Muscle of arm (tissue), 12 donors: Measurements from ENCODE around the gene RFX1. TPM values are rescaled to one million over a fixed set of nuclear protein-coding genes. Genes with fewer than 3 reads are reported as not detected.

Source experiments
- polyA plus RNA-seq, 12 donors: library from polyadenylated mRNA; unstranded; fragments of 120-200 nt; gene quantifications; one replicate each; pipeline ENCODE4 v1.2.1, GENCODE V29; 2013; ENCODE audit not compliant: insufficient read length in 12 of 12

The RFX1 gene
- polyA plus RNA-seq, 12 donors: 3.7 to 11.1 (median 5.2) TPM; not detected in 1

Other genes with a start within 250 kb of the RFX1 start
- gene MRI1, start 241.8 kb downstream of the RFX1 start, polyA plus RNA-seq: 10 to 100 TPM in 11 of 12 donors, not detected in 1; 10.1 to 32.8 (median 16.4) TPM
- 100 to 1,000 TPM in 8 of 12 donors, 10 to 100 TPM in 3, not detected in 1; 81.0 to 188 (median 105) TPM for gene C19orf53, start 231.9 kb downstream of the RFX1 start, polyA plus RNA-seq
- gene ZSWIM4, start 210.9 kb downstream of the RFX1 start, polyA plus RNA-seq: 1 to 10 TPM in 10 of 12 donors, not detected in 2; 2.1 to 5.2 (median 3.5) TPM
- 1 to 10 TPM in 8 of 12 donors, under 1 TPM in 2, not detected in 2; 0.72 to 2.4 (median 1.6) TPM for gene NANOS3, start 129.2 kb downstream of the RFX1 start, polyA plus RNA-seq
- 10 to 100 TPM in 1 of 12 donors, 1 to 10 TPM in 10, not detected in 1; 2.1 to 24.7 (median 3.7) TPM for gene BRME1, start 100.2 kb downstream of the RFX1 start, polyA plus RNA-seq
- 10 to 100 TPM in 9 of 12 donors, 1 to 10 TPM in 2, not detected in 1; 7.6 to 28.3 (median 12.1) TPM for gene CC2D1A, start 100.1 kb downstream of the RFX1 start, polyA plus RNA-seq
- 1 to 10 TPM in 3 of 12 donors, under 1 TPM in 7, not detected in 2; 0.27 to 1.4 (median 0.67) TPM for gene PODNL1, start 67.9 kb downstream of the RFX1 start, polyA plus RNA-seq
- gene DCAF15, start 53.8 kb downstream of the RFX1 start, polyA plus RNA-seq: 10 to 100 TPM in 11 of 12 donors, not detected in 1; 13.7 to 25.4 (median 17.0) TPM
- gene RLN3, start 21.8 kb upstream of the RFX1 start, polyA plus RNA-seq: not detected
- 1 to 10 TPM in 11 of 12 donors, not detected in 1; 2.0 to 8.2 (median 2.8) TPM for gene IL27RA, start 25.4 kb upstream of the RFX1 start, polyA plus RNA-seq
- 1 to 10 TPM in 2 of 12 donors, under 1 TPM in 8, not detected in 2; 0.35 to 2.5 (median 0.71) TPM for gene PALM3, start 55.8 kb upstream of the RFX1 start, polyA plus RNA-seq
- 1 to 10 TPM in 2 of 12 donors, under 1 TPM in 9, not detected in 1; 0.29 to 6.6 (median 0.58) TPM for gene MISP3, start 66.5 kb upstream of the RFX1 start, polyA plus RNA-seq
- under 1 TPM in 1 of 12 donors, not detected in 11; 0.13 TPM for gene C19orf67, start 79.5 kb upstream of the RFX1 start, polyA plus RNA-seq
- 10 to 100 TPM in 11 of 12 donors, not detected in 1; 24.7 to 61.1 (median 39.3) TPM for gene SAMD1, start 84.4 kb upstream of the RFX1 start, polyA plus RNA-seq
- gene PRKACA, start 111.4 kb upstream of the RFX1 start, polyA plus RNA-seq: 100 to 1,000 TPM; 192 to 648 (median 407) TPM
- 10 to 100 TPM in 4 of 12 donors, 1 to 10 TPM in 7, not detected in 1; 6.6 to 22.8 (median 9.8) TPM for gene ASF1B, start 130.3 kb upstream of the RFX1 start, polyA plus RNA-seq
- gene ADGRL1, start 199.8 kb upstream of the RFX1 start, polyA plus RNA-seq: 10 to 100 TPM; 13.5 to 70.1 (median 16.0) TPM